ENCODE results near the gene OR1D5. TPM values are rescaled to one million over a fixed set of nuclear protein-coding genes. Genes with fewer than 3 reads are reported as not detected.
A peak's percentile ranks its signal among the peaks of the same experiment; 100 is the strongest.
"Not testable (repeated sequence)": the region's sequence is repeated elsewhere in the genome, so short reads cannot be mapped to it uniquely, and the experiment has no call there.

Gene OR1D5
- polyA plus RNA-seq, 1 of the 3 experiments (the other 2 are of a cell fraction) = not detected

GRCh38 chr17:3054868-3055267 is 8.5 kb downstream of the OR1D5 start:
- H3K4me2 ChIP-seq; H3F3A ChIP-seq (replicated peaks; ENCODE audit: insufficient read depth); DNase-seq; H3K27me3 ChIP-seq (ENCODE audit: insufficient read depth); H3K9ac ChIP-seq; POLR2A ChIA-PET; H2AFZ ChIP-seq (ENCODE audit: low read depth); H4K20me1 ChIP-seq (ENCODE audit: insufficient read depth); H3K79me2 ChIP-seq (ENCODE audit: insufficient read depth); H3K36me3 ChIP-seq (replicated peaks in 1 of 2; ENCODE audit: control insufficient read depth in 1 of 2, insufficient read depth in 2 of 2, low read length in 1 of 2); H3K27ac ChIP-seq (ENCODE audit: low read depth in 2 of 2, low read length in 1 of 2); H3K4me3 ChIP-seq (ENCODE audit: low read depth in 2 of 2, low read length in 1 of 2); H3K9me3 ChIP-seq; H3K4me1 ChIP-seq (ENCODE audit: control insufficient read depth in 1 of 2, insufficient read depth in 2 of 2, low read depth in 1 of 2, low read length in 1 of 2); CTCF ChIA-PET; H3K9me2 ChIP-seq: not testable (repeated sequence)
- 29% methylated on average over 1 of the region's 2 CpGs for WGBS (ENCODE audit: low lambda C conversion rate)

- Histone ChIP-seq H3K9me3 (no peaks in the 10 kb centered on the region), H2AFZ (ENCODE audit: low read depth) (peak overlapping the region; percentile 97; the same call in 1 of the 2 replicates), H3K27ac (ENCODE audit: low read depth in 2 of 2, low read length in 1 of 2) (no peak overlapping the region), H3K4me1 (ENCODE audit: control insufficient read depth in 1 of 2, insufficient read depth in 2 of 2, low read depth in 1 of 2, low read length in 1 of 2) (peaks cover 0 to 5% of the 10 kb centered on the region in 2 experiments; a peak in 1 of 4 replicates), H3F3A (replicated peaks; ENCODE audit: insufficient read depth) (peaks cover 6% of the 10 kb centered on the region), H3K4me3 (ENCODE audit: low read depth in 2 of 2, low read length in 1 of 2) (peak overlapping the region; percentile 92 to 97), H4K20me1 (ENCODE audit: insufficient read depth) (no peaks in the 10 kb centered on the region), H3K4me2 (peak overlapping the region; percentile 96), H3K36me3 (replicated peaks in 1 of 2; ENCODE audit: control insufficient read depth in 1 of 2, insufficient read depth in 2 of 2, low read length in 1 of 2) (no peaks in the 10 kb centered on the region), H3K9me2 (no peaks in the 10 kb centered on the region), H3K79me2 (ENCODE audit: insufficient read depth) (no peaks in the 10 kb centered on the region), H3K9ac (no peak overlapping the region), H3K27me3 (ENCODE audit: insufficient read depth) (no peaks in the 10 kb centered on the region)
- 94% methylated on average over 8 of the region's 8 CpGs for WGBS (ENCODE audit: low lambda C conversion rate)
- TF ChIP-seq EP300 (IDR thresholded peaks at IDR 0.05; ENCODE audit: borderline replicate concordance in 1 of 2, low read depth in 1 of 2, low read length in 1 of 2) = no peak
- no peak for TF ChIP-seq FOSL2 (IDR thresholded peaks at IDR 0.05; ENCODE audit: borderline replicate concordance, low read depth)
- no peak for TF ChIP-seq USF2 (IDR thresholded peaks at IDR 0.05; ENCODE audit: borderline replicate concordance, low read depth, low read length)
- no peak for TF ChIP-seq USF1 (IDR thresholded peaks at IDR 0.05; ENCODE audit: borderline replicate concordance, low read depth)
- no peak for TF ChIP-seq NRF1 (IDR thresholded peaks at IDR 0.05; ENCODE audit: low read depth, low read length)
- no peak for TF ChIP-seq FOXM1 (IDR thresholded peaks at IDR 0.05; ENCODE audit: low read depth)
- TF ChIP-seq RFX5 (IDR thresholded peaks at IDR 0.05; ENCODE audit: low read length) = no peak
- TF ChIP-seq RXRA (IDR thresholded peaks at IDR 0.05; ENCODE audit: borderline replicate concordance, low read depth) = no peak
- TF ChIP-seq NFIC (IDR thresholded peaks at IDR 0.05; ENCODE audit: borderline replicate concordance) = no peak
- TF ChIP-seq TEAD4 (IDR thresholded peaks at IDR 0.05; ENCODE audit: borderline replicate concordance, insufficient read depth) = no peak
- no peak for TF ChIP-seq RCOR1 (IDR thresholded peaks at IDR 0.05; ENCODE audit: low read length)
- TF ChIP-seq IRF3 (IDR thresholded peaks at IDR 0.05; ENCODE audit: low read depth, low read length) = no peak
- no peak for TF ChIP-seq JUND (IDR thresholded peaks at IDR 0.05)
- no peak for TF ChIP-seq YY1 (IDR thresholded peaks at IDR 0.05; ENCODE audit: low read depth)
- no peak for TF ChIP-seq EZH2phosphoT487 (IDR thresholded peaks at IDR 0.05; ENCODE audit: borderline replicate concordance, low read depth)
- no peak for TF ChIP-seq REST (IDR thresholded peaks at IDR 0.05; ENCODE audit: low read depth, low read length)
- no peak for TF ChIP-seq POLR2AphosphoS5 (IDR thresholded peaks at IDR 0.05; ENCODE audit: low read depth, low read length)
- no peak for TF ChIP-seq FOXJ3 (CRISPR knock-in tag; IDR thresholded peaks at IDR 0.05)
- no peak for TF ChIP-seq RAD21 (IDR thresholded peaks at IDR 0.05; ENCODE audit: low read length)
- no peak for TF ChIP-seq SMC3 (IDR thresholded peaks at IDR 0.05; ENCODE audit: low read depth, low read length)
- ChIA-PET POLR2A (interaction anchor here (1.1 to 1.4 kb wide), 2 partner anchors 10 to 124 kb away, joined by 3 to 5 read pairs; no protein-coding TSS in a partner anchor), CTCF (interaction anchor here (0.9 to 2.2 kb wide), 10 partner anchors 14 to 681 kb away, joined by 3 to 18 read pairs (median 4); no protein-coding TSS in a partner anchor)
- DNase-seq = no peak
Observed at GRCh38 chr17:3049705-3050295, 13.6 kb downstream of the OR1D5 start.

Data from SK-N-SH (cell line).